ENCODE results near the gene ARNT2. TPM values are rescaled to one million over a fixed set of nuclear protein-coding genes. Genes with fewer than 3 reads are reported as not detected.
"Not testable (repeated sequence)": the region's sequence is repeated elsewhere in the genome, so short reads cannot be mapped to it uniquely, and the experiment has no call there.

Gene ARNT2
- total and polyA plus RNA-seq, 2 donors, result 1.4 to 2.4 TPM

GRCh38 chr15:80643431-80643951 lies 239.3 kb downstream of the ARNT2 start:
- H3K9me3 ChIP-seq (ENCODE audit: control insufficient read depth in 2 of 2, insufficient read depth in 1 of 2, low read length in 1 of 2), result no peaks in the 10 kb centered on the region
- H3K4me3 ChIP-seq (ENCODE audit: low read length in 2 of 2), result no peak overlapping the region
- no peaks in the 10 kb centered on the region for H3K4me1 ChIP-seq (ENCODE audit: control insufficient read depth in 2 of 2, insufficient read depth in 2 of 2, low read length in 2 of 2)
- no peak for DNase-seq (ENCODE audit: low read depth in 6 of 9, low spot score in 9 of 9)
- H3K36me3 ChIP-seq (ENCODE audit: control insufficient read depth in 2 of 2, insufficient read depth in 2 of 2, low read length in 1 of 2), result no peaks in the 10 kb centered on the region
- H3K27me3 ChIP-seq (ENCODE audit: control insufficient read depth in 2 of 2, insufficient read depth in 1 of 2, low read length in 1 of 2), result no peaks in the 10 kb centered on the region
- no peak overlapping the region for H3K27ac ChIP-seq (ENCODE audit: low read depth in 1 of 2, low read length in 1 of 2)
- WGBS, result 31% methylated on average over 7 of the region's 7 CpGs

- Histone ChIP-seq H3K9me3 (ENCODE audit: control insufficient read depth in 2 of 2, insufficient read depth in 1 of 2, low read length in 1 of 2) (peaks cover 0 to 3% of the 10 kb centered on the region in 2 donors), H3K27ac (ENCODE audit: low read depth in 1 of 2, low read length in 1 of 2) (no peak overlapping the region), H3K4me3 (ENCODE audit: low read length in 2 of 2) (no peak overlapping the region), H3K4me1 (ENCODE audit: control insufficient read depth in 2 of 2, insufficient read depth in 2 of 2, low read length in 2 of 2) (no peaks in the 10 kb centered on the region), H3K27me3 (ENCODE audit: control insufficient read depth in 2 of 2, insufficient read depth in 1 of 2, low read length in 1 of 2) (no peaks in the 10 kb centered on the region), H3K36me3 (ENCODE audit: control insufficient read depth in 2 of 2, insufficient read depth in 2 of 2, low read length in 1 of 2) (no peaks in the 10 kb centered on the region)
- DNase-seq (ENCODE audit: low read depth in 6 of 9, low spot score in 9 of 9), result no peak
- whole genome bisulfite sequencing, result 54% methylated on average over 4 of the region's 4 CpGs
Observed at GRCh38 chr15:80645494-80646065, 241.4 kb downstream of the ARNT2 start.

- 99% methylated on average over 30 of the region's 30 CpGs for WGBS
- not testable (repeated sequence) for H3K9me3 ChIP-seq (ENCODE audit: control insufficient read depth in 2 of 2, insufficient read depth in 1 of 2, low read length in 1 of 2); H3K4me1 ChIP-seq (ENCODE audit: control insufficient read depth in 2 of 2, insufficient read depth in 2 of 2, low read length in 2 of 2); H3K27ac ChIP-seq (ENCODE audit: low read depth in 1 of 2, low read length in 1 of 2); H3K27me3 ChIP-seq (ENCODE audit: control insufficient read depth in 2 of 2, insufficient read depth in 1 of 2, low read length in 1 of 2); H3K4me3 ChIP-seq (ENCODE audit: low read length in 2 of 2); H3K36me3 ChIP-seq (ENCODE audit: control insufficient read depth in 2 of 2, insufficient read depth in 2 of 2, low read length in 1 of 2); DNase-seq (ENCODE audit: low read depth in 6 of 9, low spot score in 9 of 9)
Observed at GRCh38 chr15:80647424-80647823, 243.2 kb downstream of the ARNT2 start.

Other genes starting within 250 kb of the ARNT2 start
- 0.05 TPM for gene CTXND1, start 152.2 kb upstream of the ARNT2 start, total RNA-seq
- 0.07 TPM for gene CTXND1, start 152.2 kb upstream of the ARNT2 start, polyA plus RNA-seq